AG08396 (cell line): ENCODE data around the gene CNPY1.
"Not testable (repeated sequence)": the region's sequence is repeated elsewhere in the genome, so short reads cannot be mapped to it uniquely, and the experiment has no call there.

ENCODE experiments used
- DNase-seq: peaks from one replicate; pipeline ENCODE4 v3.0.0; 2012; ENCODE audit warnings: low spot score, mixed read lengths

The CNPY1 gene

DNA sequence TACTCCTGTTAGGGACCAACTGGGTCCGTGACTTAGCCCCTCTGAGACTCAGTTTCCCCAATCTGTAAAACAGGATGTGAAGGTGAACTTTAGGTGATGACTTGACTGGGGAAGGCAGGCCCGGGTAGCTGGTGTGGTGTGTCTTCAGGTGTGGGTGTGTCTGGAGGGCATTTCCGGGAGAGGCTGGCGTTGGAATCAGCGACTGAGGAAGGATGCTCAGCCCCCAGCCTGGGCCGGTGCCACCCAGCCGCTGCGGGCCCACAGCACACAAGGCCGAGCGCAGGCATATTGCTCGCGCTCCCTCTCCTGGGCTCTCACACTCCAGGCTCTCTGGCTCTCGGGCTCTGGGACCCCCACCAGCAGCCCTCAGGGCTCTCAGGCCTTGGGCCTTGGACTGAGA lies 31.7 kb upstream of the CNPY1 start:
- no peak for DNase-seq

DNA sequence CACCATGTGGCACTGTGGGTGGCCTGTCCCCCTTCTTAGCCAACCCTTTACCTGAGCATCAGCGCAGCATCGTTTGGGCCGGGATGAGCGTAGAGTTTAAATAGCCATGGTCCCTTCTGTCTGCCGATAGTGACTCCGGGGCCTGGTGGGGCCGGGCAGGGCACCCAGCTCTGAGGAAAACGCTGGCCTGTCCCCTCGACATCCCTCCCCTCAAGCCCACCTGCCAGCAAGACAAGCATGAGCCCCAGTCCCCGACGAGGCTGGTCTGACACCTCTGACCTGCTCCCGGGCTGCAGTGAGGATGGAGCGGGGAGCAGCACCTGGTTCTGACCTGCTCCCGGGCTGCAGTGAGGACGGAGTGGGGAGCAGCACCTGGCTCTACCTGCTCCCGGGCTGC lies 31.1 kb upstream of the CNPY1 start:
- no peak for DNase-seq

DNA sequence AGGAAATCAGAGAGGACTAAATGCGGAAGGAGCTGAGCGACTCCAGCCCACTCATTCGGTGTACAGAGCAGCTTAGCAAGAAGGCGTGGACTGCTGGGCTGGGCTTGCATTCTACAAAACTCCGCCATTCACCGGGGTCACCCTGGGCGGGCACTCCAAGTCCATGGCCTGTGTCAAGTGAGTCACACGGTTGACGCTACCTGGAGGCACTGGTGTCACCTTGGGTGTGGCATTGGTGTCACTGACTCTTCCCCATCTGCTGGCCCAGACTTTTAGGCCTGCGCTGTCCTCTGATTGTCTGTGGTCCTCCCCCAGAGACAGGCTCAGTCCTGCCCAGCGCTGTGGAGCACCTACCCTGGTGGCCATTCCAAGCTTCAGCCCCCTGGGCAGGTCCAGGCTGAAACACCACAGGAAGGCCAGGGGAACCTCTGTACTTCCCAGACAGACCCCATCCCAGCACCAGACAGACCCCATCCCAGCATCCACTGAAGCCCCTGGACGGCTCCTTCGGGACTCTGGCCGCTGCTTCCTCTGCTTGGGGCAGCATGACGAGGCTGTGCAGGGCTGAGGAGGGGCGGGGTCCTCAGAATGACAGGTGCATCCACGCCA lies 30.6 kb upstream of the CNPY1 start:
- DNase-seq: no peak

DNA sequence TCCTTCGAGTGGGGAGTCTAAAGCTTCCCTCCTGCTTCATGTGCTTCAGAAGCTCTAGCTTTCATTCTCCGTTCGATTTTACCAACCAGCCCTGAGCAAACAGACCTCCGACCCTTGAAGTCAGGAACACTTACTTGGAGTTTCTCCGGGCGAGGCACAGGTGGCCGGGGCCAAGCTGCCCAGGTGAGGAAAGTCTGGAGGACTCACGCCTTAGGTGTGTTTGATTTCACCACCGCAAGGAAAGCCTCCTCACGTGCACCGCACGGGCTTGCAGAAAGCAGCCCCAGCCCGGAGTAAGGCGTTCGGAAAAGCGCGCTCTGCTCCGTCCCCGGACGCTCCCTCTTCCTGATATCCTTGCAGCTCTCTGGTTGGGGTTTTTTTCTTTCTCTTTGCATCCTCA lies 30.1 kb upstream of the CNPY1 start:
- no peak for DNase-seq

DNA sequence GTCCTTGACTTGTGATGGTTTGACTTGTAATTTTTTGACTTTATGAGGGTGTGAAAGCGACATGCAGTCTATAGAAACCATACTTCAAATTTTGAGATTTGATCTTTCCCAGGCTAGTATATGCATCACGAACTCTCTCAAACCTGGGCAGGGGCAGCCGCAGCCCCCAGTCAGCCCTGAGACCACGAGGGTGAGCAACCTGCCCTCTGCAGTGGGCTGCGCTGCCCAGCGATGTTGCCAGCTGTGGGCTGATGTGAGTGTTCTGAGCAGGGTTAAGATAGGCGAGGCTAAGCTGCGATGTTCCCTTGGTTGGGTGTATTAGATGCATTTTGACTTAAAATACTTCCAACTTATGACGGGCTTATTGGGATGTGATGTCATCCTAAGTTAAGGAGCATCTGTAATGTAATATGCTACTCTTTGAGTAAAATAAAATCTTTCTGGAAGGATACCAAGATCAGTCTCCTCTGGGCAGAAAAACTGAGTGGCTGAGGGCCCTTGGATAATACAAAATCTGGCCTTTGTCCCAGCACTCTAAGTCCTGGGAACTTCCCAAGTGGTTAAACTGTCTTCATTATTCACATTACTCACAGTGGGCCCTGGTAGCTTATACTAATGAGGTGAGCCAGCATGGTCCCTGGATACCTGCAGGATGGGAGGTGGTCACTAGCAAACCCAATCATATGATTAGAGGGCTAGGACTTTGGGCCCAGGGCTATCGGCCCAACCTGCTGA lies 28.4 kb upstream of the CNPY1 start:
- no peak for DNase-seq

DNA sequence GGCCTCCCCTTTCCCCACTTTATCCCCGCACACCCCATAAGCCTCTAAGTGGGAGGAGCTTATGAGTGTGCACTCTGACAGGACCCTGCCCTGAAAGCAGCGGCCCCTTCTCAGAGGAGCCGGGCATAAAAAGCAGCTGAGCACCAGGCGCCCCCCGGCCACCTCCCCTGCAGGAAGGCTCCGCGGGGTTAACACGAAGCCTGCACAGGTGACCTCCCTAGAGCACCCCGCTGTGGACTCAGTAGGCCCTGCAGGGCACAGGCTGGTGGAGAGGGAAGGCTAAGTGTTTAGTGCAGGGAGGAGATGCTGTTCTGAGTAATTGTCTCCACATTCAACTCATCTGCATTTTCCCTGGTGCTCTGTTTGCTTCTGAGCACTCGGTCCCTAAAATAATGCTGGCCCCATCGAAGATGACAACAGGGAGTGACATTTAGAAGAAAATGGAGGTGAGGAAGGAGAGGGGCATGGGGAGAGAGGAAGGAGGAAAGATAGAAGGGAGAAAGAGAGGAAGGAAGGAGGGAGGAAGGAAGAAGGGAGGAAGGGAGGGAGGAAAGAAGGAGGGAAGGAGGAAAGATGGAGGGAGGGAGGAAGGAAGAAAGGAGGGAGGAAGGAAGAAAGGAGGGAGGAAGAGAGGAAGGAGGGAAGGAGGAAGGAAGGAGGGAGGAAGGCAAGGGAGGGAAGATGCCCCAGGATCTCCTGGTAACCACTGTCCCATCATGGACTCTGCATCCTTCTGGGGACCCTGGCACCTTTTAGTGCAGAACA lies 25.4 kb upstream of the CNPY1 start:
- DNase-seq: no peak

DNA sequence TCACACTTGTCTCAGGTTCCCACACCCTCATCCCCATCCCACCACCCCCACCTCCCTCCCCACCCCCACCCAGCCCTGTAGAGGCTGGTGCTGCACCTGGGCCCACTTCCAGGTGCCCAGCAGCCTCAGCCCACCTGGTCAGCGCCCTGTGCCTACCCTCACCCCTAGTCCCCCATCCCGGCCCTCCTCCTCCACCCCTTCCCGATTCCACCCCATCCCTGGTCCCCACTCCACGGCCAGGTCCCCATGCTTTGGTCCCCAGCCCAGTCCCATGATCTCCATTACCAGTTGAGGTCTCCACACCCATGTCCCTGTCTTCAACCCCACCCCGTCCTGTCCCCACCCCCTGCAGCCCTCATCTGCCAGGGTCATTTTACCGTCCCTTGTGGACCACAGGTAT lies 24.6 kb upstream of the CNPY1 start:
- DNase-seq: no peak

DNA sequence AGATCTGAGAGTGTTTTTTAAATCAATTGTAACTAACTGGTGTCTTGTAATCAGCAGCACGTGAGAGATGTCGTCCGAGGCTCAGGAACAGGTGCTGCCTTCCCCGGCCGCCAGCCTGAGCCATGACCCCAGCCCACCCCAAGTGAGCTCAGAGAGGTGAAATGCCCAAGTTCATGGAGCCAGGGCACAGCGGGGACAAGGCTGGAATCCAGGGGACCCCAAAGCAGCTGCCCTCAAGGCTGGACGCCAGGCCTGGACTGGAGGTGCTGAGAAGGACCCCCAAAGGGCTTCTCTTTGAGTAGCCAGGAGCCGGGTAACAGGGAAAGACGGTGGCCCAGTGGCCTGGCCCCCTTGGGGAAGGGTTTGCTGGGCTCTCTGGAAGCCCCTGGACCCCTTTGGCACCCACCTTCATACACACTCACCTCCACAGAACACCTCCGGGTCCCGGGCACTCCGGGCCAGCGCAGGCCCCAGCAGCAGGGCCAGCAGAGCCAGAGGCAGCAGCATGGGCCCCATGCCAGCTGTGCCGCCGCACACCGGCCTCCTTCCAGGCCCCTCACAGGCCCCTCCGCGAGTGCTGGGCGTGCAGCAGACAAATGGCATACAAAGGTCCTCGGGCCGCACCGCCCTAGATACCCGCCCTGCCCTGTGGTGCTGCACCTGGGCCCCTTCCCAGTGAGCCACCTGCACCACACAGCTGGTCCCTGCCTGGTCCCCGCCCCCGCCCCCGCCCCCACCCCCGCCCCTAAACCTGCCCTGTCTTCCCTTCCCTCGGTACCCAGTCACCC lies 24.0 kb upstream of the CNPY1 start:
- DNase-seq: no peak

DNA sequence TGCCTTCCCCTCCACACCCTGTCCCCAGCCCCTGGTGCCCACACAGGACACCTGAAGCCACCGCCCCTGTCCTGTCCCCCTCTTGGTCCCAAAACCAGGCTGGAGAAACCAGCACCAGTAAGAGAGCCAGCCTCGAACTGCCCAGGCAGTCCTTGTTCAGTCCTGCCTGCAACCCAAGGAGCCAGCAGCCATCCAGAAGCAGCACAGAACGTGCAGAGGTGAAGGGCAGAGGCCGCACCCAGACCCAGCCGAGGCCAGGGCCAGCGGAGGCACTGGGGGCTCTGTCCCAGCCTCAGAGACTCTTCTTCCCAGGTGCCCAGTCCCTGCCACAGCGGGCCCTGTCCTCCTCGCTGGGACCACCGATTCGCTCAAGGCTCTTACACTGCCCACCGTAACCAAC lies 23.3 kb upstream of the CNPY1 start:
- no peak for DNase-seq

DNA sequence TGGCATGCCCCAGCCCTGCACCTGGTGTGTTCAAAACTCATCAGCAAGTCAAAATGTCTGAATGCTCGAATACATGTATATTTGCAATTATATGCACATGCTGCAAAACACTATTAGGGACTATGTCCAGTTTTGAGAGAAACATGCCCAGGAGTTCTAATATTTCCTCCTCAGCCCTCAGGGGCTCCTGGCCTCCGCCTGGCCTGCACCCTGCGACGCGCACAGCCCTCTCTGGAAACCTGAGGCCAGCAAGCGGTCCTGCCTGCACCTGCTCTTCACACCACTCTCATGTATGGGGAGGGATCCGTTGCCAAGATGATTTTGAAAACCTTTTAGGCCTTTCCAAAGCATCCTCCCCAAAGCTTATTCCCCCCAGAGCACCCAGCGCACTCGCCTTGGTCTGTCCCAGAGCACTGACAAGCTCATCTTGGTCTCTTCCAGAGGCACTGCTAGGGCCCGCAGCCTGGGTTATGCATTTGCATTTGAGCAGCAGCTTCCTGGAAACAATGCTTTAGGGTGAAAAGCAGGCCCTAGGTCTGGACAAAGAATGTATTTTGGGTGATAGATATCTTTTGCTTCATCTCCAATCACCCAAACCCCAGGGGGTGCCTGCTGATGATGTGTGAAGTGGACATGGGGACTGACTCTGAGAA lies 22.6 kb upstream of the CNPY1 start:
- no peak for DNase-seq

DNA sequence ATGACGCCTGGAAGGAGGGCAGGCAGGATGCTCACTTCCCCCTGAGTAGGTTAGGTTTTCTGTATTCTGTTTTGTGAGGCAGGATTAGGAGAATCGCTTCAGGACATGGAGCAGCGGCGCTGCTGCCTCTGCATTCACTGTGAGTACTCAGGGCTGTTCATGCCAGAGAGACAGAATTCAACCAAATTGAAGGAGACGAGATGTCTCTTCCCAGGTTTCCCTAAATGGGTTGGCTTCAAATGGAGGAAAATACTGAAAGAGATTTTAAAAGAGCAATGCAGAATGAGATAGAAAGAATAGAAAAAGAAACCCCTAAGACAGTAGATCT lies 21.9 kb upstream of the CNPY1 start:
- no peak for DNase-seq

DNA sequence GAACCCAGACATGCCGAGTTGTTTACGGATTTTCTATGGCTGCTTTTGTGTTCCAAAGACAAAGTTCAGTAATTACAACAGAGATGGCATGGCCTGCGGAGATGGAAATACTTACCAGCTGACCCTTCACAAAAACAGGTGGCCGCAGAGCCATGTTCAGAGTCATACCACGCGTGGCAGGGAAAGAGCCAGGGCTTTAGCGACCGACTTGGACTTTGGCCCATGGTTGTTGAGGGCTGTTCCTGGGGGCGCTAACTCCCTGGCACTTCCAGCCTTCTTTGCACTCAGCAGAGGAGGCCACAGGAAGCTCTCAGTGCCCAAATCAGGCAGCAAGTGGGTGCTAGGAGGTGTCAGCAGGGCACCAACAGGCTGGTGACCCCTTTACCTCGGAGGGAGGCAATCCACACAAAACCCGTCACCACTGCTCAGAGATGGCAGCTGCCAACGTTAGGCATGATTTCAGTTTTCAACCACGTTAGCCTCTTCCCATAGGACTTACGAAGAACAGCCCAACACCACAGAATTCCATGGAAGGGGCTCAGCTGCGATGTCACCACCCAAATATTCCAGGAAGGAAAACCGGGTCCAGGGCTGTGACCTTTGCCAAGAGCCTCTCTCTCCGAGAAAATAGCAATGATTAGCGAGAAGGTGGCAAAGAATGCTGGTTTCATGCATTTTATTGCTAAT lies 21.4 kb upstream of the CNPY1 start:
- DNase-seq: no peak

DNA sequence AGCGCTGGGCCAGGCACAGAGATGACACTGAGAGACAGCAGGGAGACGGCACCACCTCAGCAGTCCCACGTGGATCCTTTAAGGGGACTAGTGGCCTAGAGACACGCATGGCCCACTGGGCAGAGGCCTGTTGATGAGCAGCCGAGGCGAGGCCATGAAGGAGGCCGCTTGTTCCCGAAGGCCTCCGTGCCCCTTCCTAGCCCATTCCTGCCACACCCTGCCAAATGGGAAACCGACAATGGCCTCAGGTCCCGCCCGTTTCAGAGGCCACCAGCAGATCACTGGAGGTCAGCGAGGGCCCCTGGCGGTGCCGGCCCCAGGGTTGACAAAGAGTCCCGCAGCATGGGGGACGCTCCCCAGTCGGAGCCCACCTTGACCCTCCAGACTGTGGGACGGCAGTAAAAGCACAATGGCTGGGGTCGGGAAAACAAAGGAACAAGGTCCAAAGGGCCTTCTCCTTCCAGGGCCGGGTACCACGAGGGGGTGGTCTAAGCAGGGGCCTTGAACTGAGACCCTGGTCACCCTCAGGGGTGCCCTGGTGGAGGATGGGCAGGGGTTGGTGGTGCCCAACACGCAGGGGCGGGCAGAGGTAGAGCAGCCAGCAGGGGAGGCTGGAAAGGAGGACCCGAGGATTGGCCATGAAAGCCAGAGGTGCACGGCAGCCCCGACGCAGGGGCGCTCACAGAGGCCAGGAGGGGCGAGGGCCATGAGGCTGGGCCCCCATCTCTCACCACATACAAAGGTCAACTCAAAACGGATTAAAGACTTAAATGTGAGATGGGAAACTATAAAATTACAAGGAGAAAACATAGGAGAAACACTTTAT lies 19.9 kb upstream of the CNPY1 start:
- no peak for DNase-seq

DNA sequence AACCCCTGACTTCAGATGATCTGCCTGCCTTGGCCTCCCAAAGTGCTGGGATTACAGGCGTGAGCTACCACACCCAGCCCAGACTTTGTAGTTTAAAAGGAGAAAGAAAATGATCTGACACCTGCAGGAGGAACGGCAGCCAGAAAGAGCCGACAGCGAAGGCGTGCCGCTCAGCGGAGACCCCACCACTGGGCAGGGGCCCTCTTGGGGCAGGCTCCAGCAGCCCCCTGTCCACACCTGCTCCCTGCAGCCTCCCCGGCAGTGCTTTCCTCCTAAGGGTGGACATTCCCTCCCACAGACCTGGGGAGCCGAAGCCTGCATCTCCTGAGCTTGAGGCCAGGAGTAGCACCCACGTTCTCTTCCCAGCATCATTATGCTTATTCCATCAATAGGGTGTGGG lies 19.2 kb upstream of the CNPY1 start:
- DNase-seq: no peak

DNA sequence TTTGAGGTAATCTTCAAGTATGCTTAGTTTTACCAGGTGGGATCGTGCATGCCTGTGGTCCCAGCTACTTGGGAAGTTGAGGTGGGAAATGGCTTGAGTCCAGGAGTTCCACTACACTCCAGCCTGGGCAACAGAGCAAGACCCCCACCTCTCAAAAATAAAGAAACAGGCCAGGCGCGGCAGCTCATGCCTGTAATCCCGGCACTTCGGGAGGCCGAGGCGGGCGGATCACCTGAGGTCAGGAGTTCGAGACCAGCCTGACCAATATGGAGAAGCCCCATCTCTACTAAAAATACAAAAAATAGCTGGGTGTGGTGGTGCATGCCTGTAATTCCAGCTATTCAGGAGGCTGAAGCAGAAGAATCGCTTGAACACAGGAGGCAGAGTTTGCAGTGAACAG lies 16.6 kb upstream of the CNPY1 start:
- not testable (repeated sequence) for DNase-seq

DNA sequence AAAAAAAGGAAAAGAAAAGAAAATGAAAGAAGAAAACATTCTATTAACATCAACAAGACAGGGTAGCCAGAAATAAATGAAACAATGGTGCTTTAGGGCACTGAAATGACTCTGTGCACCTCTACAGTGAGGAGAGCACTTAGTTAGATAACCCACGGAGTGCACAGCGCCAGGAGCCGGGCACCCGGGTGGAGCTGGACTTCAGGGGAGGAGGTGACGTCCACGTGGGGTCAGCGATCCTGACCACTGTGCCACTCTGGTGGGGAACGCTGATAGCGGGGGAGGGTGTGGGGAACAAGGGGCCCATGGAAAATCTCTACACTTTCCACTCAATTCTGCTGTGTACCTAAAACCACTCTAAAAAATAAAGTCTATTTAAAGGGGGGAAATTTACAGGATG lies 15.7 kb upstream of the CNPY1 start:
- no peak for DNase-seq

DNA sequence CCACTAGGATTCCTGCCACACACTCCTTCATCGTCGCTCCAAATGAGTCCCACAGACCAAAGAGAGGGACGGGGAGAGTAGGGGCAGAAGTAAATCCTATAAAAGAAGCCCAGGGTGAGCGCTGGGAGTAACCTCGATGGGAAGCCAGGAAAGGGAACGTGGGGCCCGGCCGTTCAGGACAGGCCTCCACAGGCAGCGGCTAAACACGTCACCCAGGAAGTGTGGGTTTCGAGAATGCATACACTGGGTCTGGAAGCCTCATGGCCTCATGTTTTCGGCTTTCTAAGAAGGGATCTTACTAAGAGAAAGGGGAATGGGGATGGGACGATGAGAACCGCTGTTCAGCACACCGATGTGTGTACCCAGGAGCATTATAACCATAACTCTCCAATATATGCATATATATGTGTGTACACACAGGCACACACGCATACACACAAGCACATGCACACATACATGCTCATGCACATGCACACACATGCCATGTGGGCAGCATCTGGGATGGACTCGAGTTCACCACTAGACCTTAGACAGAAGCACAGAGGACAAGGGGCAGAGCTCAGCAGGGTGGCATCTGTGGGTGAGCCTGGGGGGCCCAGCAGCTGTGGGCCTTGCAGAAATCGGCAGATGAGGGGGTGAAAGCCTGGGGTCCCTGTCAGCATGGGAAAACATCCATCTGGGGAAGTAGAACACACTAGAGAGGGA lies 14.8 kb upstream of the CNPY1 start:
- no peak for DNase-seq

DNA sequence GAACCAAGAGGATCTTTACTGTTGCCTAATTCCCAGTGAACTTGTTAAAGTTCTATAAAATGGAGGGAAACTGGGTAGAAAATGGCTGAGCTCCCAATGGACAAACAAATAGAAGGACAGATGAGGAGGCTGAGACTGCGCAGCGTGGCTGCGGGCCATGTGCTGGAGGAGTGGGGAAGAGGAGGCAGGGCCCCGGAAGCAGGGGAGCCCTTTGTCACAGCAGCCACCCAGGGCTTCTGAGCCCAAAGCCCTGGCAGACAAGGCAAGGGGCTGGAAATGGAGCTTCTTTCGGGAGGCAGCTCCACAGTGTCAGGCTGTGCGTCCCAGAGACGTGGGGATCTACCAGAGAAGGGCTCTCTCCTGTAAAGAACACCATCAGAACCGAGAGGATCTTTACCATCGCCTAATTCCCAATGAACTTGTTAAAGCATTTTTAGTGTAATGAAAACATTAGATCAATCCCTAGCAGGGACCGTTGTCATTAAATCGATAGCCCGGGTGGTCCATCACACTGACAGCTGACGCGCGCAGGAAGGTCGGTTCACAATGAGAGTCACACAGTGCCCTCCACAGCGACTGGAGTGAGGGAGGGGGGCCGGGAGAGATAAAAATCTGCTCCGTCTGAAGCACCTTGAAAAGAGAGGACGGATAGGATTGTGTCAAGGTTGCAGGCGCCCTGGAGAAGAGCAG lies 14.0 kb upstream of the CNPY1 start:
- DNase-seq: no peak

DNA sequence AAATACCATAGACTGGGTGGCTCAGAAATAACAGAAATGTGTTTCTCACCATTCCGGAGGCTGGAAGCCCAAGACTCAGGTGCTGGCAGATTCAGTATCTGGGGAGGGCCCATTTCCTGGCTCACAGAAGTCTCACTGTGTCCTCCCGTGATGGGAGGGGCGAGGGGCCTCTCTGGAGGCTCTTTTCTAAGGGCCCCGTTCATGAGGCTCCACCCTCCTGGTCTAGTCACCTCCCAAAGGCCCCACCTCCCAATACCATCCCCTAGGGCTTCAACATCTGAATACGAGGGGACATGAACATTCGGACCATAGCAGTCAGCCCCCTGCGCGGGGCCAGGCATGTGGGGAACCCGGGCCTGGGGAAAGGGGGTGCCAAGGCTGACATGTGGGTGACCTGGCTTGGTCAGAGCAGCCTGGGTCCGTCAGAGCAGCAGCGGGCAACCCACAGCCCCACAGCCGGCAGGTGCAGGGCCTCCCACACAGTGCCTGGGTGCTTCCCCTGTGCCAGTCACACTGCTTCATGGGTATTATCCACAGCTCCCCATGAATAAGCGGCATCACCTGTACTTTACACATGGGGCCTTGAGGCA lies 13.3 kb upstream of the CNPY1 start:
- DNase-seq: no peak
